COR-L47 (cell line): ENCODE data around the gene MVP.
"Not testable (repeated sequence)": the region's sequence is repeated elsewhere in the genome, so short reads cannot be mapped to it uniquely, and the experiment has no call there.

Experiments
- DNase-seq: peaks from one replicate; lab custom pipeline; 2025; lab: John Stamatoyannopoulos, UW

The MVP gene

DNA sequence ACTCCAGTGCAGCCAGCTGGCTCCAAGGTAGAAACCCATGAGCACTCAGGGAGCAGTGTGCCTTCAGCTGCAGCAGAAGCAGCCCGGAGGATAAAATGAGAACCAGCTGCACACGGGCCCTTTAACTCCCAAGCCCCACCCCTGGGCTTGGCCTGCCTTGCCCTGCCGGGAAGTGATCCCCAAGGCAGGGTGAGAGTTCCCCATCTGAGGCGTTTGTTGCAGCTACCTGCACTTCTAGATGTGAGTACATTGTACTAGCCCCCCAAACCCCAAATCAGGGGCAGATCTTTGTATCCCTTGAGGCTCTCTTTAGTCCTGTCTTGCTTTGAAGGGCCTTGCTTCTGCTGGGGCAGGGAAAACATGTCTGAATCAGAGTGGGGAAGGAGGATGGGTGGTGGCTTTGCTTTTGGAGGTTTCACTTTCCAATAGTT, at the start of gene MVP:
Gene MVP, plus strand, starts transcription at position 192 of the 431 bp plus-strand sequence. CDS start 10,088 bp downstream, outside the sequence.
- DNase-seq, result no peak

DNA sequence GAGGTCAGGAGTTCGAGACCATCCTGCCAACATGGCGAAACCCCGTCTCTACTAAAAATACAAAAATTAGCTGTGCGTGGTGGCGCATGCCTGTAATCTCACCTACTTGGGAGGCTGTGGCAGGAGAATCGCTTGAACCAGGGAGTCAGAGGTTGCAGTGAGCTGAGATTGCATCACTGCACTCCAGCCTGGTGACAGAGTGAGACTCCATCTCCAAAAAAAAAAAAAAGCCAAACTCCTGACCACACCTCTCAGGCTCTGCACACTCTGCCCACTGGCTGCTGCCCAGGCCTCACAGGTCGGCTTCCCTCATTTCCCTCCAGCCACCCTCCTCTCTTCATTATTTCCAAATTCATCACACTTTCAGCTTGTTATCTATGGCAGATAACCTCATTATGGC, 47.9 kb upstream of the MVP start:
- not testable (repeated sequence) for DNase-seq

GRCh38 chr16:29774730-29775129, 45.5 kb upstream of the MVP start:
- DNase-seq, result no peak

GRCh38 chr16:29775742-29776408, 44.4 kb upstream of the MVP start:
- DNase-seq, result no peak

GRCh38 chr16:29777576-29778350, 42.5 kb upstream of the MVP start, which contains the start of gene ZG16:
TSS of gene ZG16 (plus strand) at chr16:29778256. CDS start at chr16:29779267, 1,011 bp downstream.
- DNase-seq, result no peak

DNA sequence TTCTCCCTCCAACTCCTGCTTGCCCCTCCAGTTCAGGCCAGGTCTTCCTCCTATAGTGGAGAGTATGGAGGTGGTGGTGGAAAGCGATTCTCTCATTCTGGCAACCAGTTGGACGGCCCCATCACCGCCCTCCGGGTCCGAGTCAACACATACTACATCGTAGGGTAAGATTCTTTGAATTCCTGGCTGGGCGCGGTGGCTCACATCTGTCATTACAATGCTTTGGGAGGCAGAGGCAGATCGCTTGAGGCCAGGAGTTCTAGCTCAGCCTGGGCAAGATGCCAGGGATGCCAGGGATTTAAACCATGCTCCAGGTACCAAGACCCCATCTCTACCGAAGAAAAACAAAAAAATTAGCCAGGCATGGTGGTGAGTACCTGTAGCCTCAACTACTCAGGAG, 40.8 kb upstream of the MVP start:
- DNase-seq, result no peak

DNA sequence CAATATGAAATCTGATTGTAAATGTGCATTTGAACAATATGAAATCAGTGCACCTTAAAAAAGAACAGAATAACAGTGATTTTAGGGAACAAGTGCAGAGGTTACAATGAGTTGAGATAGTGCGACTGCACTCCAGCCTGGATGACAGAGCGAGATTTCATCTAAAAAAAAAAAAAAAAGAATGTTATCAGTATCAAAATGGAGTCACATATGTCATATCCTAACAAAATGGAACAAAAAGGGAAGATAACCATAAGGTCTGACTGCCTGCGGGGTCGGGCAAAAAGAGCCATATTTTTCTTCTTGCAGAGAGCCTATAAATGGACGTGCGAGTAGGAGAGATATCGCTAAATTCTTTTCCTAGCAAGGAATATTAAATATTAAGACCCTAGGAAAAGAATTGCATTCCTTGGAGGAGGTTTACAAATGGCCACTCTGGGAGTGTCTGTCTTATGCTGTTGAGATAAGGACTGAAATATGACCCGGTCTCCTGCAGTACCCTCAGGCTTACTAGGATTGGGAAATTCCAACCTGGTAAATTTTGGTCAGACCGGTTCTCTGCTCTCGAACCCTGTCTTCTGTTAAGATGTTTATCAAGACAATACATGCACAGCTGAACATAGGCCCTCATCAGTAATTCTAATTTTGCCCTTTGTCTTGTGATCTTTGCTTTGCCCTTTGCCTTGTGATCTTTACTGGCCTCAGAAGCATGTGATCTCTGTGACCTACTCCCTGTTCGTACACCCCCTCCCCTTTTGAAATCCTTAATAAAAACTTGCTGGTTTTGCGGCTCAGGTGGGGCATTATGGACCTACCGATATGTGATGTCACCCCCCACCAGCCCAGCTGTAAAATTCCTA, 36.9 kb upstream of the MVP start:
- not testable (repeated sequence) for DNase-seq

GRCh38 chr16:29784157-29784556, 36.1 kb upstream of the MVP start:
- DNase-seq, result no peak

DNA sequence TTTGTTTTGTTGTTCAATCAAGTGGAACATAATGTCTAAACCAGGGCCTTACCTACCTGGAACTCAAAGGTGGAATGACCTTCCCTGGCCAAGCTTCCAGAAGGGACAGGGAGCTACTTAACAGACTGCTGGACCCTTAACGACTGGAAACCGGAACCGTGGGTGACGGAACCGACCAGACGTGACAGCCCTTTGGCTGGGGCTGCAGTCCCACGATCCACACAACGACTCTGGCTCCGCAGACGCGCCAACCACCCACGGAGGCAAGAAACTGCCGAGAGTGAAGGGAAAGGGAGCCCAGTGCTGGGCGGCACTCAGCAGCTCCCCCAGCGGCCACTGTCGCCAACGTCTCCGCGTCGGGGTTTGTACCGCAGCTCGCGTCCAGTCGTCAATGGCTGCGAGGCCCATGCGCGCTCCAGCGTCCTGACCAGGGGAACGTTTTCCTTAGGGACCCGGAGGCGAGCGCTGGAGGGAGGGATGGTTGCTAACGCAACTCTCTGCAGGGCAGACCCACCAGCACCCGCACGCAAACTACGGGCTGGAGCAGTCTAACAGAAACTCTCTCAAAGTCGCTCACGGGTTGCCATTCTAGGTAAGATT, 35.3 kb upstream of the MVP start:
- DNase-seq, result no peak

- DNase-seq, result not testable (repeated sequence)
Observed at GRCh38 chr16:29787155-29787554, 33.1 kb upstream of the MVP start.

- DNase-seq, result no peak
Observed at GRCh38 chr16:29789775-29790182, 30.5 kb upstream of the MVP start.

DNA sequence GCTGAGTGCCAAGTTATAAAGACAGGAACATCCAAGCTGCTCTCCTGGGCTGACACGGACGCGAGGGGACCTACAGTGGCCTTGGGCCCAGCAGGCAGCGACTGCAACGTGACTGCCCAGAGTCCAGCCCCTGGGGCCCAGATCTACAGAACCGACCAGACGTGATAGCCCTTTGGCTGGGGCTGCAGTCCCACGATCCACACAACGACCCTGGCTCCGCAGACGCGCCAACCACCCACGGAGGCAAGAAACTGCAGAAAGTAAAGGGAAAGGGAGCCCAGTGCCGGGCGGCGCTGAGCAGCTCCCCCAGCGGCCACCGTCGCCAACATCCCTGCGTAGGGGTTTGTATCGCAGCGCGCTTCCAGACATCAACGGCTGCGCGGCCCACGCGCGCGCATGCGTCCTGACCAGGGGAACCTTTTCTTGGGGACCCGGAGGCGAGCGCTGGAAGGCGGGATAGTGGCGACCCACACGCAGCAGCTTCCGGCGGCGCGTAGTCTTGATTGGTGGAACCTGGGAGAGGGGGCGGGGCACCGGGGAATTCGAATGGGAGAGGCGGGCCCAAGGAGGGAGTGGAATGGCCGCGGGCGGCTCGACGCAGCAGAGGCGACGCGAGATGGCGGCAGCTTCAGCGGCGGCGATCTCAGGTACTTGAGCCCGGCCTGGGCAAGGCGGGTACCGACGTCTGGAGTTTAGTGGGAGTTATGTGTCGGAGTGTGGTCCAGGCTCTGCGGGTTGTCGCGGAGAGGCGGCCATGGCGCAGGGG, 29.9 kb upstream of the MVP start, which contains the start of gene KIF22:
Gene KIF22, plus strand, starts transcription at position 569 of the 766 bp plus-strand sequence. Its CDS starts 9 bp downstream, at position 578.
- DNase-seq, result peak; percentile 99

DNA sequence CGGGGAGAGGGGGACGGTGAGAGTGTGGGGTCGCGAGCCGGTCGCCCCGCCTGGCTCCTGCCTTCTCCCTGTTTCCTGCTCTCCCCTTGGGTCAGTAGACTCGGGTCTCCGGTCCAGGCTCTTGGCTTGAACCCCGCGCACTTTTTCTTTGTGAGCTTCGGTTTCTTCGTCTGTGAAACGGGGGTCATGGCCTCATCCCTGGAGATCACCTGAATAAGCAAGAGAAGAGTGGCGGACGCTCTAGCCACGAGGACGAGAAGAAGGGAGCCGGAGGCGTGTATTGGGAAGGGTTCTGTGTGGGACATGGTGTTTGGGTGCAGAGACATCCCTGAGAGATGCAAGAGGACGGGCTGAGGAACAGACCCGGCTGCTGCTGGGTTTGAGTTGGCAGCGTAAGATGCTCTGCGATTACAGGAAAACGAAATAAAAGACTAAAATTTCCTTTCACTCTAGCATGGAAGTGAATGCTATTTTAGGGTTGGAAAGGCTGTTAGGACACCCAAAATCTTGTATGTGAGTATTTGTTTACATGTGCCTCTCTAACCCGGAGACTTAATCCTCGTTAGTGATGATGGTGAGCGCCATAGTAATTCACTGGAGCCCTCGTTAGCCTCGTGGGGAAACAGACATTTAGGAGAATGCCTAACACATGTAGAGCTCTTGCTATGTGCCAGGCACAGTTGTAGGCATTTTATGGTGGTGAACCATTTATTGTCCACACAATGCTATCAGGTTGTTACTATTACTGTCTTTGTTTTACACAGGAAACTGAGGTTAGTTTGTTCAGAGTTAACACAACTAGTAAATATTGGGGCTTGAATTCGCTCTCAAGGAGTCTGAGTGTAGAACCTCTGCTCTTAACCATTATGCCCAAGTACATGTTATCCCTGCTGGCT, 29.1 kb upstream of the MVP start:
- DNase-seq, result no peak

DNA sequence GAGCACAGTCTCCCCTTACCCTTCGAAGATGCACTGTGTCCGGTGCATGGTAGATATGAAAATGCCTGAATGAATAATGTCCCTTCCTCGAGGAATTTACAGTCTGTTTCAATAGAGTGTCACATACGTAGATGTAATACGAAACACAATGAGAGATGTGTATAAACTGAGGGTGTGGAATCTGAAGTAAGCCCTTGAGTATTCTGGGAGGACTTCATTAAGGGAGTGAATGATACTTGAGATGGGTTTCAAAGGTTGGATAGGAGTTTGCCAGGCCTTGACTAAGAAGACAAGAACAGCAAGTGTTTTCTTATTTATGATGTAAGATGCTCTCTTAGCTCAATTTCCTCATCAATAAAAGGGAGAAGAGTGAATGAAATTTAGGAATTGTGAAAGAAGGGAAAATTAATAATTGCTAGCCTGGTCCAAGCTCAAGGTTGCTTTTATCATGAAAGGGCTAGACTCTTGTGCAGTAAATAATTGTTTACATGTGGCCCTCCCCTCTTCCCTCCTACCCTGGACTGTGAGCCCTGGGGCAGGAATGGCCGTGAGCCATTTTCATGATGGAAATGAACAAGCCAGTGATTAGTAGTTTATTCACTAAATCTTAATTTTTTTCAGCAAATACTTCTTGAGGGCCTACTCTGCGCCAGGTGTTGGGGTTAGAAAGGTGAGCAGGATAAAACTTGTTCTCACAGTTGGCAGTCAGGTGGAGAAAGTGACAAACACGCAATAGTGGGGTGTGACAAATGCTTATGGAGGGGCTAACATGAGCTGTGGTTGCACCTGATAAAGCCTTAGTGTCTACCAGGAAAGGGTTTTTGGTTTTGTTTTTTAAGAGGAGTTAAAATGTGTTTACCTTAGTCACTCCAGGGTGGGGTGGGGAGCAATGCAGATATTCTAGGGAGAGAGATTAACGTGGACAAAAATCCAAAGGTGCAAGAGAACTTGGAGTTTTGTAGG, 28.1 kb upstream of the MVP start:
- DNase-seq, result no peak

GRCh38 chr16:29793153-29793552, 27.1 kb upstream of the MVP start:
- DNase-seq, result not testable (repeated sequence)

DNA sequence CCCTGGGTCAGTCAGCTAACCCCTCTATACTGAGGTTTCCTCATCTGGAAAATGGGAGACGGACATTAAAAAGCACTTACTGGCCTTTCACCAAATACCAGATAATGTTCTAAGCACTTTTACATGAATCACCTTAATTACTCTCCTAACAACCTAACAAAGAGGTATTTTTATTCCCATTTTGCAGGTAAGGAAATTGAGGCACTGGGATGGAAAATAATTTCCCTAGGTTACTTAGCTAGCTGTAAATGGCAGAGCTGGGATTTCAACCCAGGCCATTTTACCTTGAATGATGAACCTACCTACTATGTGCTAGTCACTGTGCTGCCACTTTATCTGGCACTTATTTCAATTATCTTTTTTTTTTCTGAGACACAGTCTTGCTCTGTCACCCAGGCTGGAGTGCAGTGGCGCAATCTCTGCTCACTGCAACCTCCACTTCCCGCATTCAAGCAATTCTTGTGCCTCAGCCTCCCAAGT, 26.0 kb upstream of the MVP start:
- no peak for DNase-seq

DNA sequence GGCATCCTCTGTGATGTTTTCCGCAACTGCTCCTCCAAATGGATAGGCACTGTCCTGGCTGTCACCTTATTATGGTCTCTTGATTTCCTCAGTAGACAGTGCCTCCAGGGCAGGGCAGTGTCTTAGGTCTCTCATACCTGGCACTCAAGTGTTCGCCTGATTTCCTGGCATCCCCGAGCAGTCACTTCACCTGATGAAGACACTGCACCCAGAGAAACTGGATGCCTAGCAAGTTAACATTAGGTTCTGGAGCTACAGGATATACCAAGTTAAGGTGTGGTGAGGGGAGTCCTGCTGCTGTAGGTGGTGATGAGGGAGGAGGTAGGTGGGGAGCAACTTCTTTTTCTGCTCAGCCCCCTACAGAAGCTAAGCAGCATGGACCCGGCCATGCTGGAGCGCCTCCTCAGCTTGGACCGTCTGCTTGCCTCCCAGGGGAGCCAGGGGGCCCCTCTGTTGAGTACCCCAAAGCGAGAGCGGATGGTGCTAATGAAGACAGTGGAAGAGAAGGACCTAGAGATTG, 17.8 kb upstream of the MVP start:
- DNase-seq, result no peak

DNA sequence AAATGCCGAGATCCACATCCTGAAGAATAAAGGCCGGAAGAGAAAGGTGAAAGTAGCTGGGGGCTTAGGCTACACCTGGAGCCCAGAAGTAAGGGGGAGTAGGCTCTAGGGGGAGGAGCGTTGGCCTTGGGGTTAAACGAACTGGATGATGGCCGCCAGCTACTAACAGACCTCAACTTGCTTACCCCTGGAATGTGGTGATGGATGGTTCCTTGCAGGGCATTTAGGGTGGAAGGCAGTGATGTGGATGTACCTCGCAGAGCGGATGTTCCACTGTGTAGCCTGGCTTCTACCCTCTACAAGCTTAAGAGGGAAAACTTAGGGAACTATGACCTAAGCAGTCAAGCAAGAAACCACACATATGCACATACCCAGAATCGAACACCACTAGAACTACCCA, 16.2 kb upstream of the MVP start:
- DNase-seq, result no peak
